ENCODE results near the gene SHLD2. TPM values are rescaled to one million over a fixed set of nuclear protein-coding genes. Genes with fewer than 3 reads are reported as not detected.
"Not testable (repeated sequence)": the region's sequence is repeated elsewhere in the genome, so short reads cannot be mapped to it uniquely, and the experiment has no call there.

Gene SHLD2
- polyA plus RNA-seq, 1 donor: 18.9 TPM

DNA sequence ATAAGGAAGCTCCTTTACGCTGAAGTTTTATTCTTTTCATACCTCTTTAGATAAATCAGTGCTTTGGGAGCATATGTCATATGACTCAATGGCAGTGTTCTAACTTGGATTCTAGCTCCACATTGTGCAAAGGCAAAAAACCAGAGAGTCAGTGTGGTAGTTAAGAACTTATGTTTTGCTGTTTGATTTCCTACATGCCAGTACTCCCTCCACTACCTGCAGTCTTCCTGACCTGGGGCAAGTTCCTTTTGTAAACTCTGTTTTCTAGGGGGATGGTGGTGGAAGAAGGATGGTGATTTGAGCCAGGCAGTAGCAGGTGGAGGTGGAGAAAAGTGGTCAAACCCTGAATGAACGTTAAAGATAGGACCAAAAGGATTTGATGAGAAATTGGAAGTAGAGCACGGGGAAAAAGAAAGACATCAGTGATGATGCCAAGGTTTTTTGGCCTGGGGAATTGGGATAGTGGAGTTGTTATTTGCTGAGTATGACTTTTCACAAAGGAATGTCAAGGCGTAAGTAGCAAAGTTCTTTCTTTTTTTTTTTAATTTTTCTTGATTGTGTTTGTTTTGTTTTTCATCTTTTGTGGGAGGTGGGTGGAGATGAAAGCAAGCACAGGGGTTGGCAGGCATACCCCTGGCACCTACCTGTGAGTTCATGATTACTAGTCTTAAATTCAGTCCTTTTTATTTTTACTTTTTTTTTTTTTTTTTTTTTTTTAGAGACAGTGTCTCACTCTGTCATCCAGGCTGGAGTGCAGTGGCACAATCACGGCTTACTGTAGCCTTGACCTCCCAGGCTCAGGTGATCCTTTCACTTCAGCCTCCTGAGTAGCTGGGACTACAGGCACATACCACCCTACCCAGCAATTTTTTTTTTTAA, 47.5 kb downstream of the SHLD2 start:
- DNase-seq (ENCODE audit: low read depth): peak; percentile 41

DNA sequence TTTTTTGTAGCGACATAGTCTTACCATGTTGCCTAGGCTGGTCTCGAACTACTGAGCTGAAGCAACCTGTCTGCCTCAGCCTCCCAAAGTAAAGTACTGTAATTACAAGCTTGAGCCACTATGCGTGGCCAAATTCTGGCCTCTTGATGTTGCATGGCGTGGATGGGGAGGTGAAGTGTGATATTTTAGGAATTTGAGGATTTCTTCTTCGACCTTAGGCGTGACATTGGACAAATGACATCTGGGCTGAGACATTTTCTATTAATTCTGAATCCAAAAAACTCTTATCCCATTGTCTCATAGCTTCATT, 48.1 kb downstream of the SHLD2 start:
- DNase-seq (ENCODE audit: low read depth): not testable (repeated sequence)

DNA sequence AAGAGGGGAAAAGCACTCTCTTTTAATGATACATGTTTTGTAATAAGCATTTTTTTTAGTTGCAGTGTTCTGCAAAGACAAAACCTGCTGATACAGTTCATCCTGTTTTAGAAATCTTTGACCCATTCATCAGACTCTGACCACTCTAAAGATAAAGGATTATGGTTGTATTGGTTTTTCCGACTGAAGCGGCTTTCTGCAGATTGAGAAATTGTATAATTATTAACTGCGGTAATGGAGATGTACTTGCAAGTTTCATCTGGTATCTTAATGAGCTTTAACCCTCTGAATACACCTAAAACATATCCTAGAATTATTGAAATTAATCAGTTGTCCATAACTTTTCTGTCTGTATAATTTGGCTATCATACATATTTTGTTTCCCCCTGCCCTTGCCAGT, 50.6 kb downstream of the SHLD2 start:
- DNase-seq (ENCODE audit: low read depth): not testable (repeated sequence)

DNA sequence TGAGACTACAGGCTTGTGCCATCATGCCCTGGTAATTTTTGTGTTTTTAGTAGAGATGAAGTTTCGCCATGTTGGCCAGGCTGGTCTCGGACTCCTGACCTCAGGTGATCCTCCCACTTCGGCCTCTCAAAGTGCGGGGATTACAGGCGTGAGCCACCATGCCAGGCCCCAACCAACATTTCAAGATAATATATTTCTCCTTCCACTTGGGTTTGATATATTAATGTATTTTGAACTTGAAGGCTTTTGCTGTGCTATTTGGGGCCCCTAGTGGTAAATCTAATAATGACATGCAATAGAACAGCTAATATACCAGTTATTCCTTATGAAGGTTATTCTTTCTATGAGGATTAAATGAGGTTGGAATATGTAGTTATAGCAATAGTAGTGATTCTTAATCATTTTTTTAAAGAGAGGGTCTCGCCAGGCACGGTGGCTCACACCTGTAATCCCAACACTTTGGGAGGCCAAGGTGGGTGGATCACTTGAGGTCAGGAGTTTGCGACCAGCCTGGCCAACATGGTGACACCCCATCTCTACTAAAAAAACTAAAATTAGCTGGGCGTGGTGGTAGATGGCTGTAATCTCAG, 54.1 kb downstream of the SHLD2 start:
- not testable (repeated sequence) for DNase-seq (ENCODE audit: low read depth)

DNA sequence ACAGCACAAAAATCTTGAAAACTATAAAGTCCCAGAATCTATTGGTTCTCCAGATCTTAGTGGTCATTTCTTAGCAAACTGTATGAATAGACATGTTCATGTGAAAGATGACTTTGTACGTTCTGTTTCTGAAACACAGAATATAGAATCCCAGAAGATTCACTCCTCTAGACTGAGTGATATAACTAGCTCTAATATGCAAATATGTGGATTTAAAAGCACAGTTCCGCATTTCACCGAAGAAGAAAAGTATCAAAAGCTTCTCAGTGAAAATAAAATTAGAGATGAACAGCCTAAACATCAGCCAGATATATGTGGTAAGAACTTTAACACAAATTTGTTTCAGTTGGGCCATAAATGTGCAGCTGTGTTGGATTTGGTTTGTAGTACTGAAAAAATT, 56.5 kb downstream of the SHLD2 start:
- not testable (repeated sequence) for DNase-seq (ENCODE audit: low read depth)

DNA sequence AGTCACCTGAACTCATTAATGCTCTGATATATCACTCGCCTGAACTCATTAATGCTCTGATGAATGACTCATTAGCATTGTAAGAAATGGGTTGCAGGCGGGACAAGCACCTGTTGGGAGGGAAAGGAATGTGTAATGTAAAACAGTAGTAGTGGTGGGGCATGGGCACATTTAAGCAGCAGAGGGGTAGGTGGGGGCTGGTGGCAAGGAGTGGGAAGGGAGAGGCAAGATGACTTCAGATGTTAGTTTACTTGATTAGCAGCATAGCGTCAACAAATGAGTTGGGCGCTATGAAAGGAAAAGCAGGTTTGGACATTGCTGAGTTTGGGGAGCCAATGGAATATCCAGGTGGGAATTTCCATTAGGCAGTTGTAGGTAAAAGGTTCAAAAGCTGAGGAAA, 61.8 kb downstream of the SHLD2 start:
- not testable (repeated sequence) for DNase-seq (ENCODE audit: low read depth)

DNA sequence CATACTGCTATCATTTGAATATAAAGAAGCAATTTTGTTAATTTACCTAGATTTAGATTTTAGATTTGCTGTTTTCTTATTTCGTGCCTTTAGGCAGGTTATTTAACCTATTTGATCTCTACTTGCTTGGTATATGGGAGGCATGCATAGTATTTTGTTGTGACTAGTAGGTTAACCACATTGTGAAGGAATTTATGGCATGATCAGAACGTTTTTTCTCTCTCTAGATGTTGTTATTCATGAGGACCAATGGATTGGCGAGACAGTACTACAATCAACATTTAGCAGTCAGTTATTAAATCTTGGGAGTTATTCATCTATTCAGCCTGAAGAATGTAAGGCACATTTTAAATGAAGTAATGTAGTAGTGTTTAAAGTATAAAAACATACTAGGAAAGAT, 62.8 kb downstream of the SHLD2 start:
- not testable (repeated sequence) for DNase-seq (ENCODE audit: low read depth)

DNA sequence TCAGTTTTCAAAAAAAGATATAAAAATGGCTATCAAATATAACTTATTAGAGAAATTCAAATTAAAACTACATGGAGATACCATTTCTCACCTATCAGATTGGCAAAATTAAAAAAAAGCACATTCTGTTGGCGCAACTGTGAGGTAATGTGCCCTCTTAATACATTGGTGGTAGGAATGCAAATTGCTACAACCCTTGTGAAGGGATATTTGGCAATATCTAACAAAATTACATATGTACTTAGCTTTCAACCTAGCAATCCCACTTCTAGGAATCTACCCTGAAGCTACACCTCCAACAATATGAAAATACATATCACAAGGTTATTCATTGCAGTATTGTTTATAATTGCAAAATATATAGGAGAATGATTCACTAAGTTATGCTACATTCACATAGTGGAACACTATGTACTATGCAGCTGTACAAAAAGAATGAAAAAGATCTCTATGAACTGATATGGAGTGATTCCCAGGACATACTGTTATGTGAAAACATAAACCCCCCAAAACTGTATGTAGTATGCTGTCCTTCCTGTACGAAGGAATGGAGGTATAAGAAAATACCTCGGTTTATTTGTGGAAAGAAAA, 67.8 kb downstream of the SHLD2 start:
- not testable (repeated sequence) for DNase-seq (ENCODE audit: low read depth)

DNA sequence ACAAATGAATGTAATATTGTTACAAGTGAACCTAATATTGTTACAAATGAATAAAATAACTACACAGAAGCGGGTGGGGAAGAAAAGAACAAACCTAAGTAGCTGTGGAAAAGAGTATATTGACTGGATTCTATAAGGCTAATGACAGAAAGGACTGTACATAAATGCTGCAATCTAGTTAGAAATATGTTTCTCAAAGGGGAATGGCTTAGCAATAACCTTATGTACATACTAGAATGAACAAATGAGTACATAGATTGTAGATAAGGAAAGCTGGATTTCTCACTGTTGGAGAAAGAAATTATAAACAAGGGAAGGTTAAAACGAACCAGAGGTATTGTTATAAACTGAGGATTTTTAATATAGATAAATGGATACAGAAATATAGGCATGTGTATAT, 68.4 kb downstream of the SHLD2 start:
- DNase-seq (ENCODE audit: low read depth): not testable (repeated sequence)

DNA sequence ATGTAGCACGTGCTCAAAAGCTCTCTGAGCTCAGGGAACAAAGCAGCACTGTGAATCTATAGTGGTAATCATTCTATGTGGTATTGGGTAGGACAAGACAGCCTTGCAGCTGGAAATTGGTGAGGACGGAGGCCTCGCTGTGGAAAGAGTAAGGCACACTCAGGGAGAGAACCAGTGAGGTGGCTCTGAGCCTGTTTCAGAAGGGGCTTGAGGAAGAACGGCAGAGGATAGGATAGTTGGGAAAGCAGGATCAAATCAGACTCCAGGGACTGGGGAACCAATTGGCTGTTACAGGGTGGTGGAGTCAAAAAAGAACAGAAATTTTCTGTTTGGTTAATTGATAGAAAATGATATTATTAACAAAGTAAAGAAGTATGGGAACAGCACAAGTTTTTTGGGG, 74.9 kb downstream of the SHLD2 start:
- DNase-seq (ENCODE audit: low read depth): not testable (repeated sequence)

DNA sequence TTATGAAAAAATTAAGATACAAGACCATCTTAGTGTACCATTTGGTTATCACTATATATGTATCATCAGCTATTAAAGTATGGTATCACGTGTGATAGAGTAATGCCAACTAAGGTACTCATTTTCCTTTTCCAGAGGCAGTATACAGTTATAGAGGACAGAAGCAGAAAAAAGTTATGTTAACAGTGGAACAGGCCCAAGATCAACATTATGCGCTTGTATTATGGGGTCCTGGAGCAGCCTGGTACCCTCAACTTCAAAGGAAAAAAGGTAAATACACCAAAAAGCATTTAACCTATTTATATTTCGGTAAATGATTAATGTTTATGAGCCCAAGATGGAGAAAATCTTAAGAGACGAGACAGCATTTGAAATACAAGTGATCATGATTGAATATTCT, 75.7 kb downstream of the SHLD2 start:
- DNase-seq (ENCODE audit: low read depth): not testable (repeated sequence)

DNA sequence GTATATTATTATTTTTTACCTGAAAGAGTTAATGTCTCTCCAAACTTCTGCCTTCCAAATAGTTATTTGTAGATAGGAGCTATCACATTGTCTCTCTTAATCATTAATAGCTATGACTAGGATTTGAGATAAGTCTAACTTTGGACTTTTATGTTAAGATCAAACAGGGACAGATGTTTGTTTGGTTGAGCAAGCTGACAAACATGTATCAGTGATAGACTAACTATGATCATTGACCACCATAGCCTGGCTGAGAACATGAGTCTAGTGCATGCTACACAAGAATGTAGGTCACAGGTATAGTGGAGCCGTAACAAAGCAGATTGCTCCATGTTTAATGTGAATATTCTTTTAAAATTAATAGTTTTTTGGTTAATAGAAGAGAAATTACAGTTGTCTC, 76.7 kb downstream of the SHLD2 start:
- not testable (repeated sequence) for DNase-seq (ENCODE audit: low read depth)

DNA sequence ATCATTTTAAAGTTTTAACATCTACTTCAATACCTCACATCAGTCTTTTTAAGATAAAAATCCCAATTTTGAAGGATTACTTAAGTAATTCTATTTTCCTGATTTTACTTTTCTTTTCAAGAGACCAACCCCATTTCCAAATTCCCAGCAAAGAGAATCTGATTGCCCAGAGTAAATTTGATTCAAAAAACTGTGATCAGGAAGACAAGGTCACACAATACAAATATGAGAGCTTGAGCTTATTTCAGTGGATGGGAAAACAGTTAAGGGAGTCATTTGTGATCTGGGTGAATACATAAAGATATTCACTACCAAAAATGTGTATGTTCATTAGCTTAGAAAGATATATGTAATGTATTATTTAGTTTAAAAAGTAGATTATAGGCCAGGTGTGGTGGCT, 77.2 kb downstream of the SHLD2 start:
- DNase-seq (ENCODE audit: low read depth): not testable (repeated sequence)

DNA sequence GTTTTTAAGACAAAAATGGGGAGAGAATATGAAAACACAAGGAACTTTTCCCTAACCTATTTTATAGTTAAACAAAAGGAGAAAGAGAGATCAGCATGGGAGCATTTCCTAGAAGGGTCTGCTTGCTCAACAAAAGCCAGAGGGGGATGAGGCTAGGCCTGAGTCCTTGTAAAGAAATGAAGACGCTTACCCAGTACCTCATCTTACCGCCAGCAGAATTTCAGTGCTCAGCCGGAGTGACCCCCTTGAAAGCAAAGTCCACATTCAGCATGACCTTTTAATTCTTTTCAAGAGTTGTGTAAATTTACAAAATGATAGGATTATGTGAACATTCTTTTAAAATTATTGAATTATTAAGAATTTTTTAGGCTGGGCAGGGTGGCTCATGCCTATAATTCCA, 82.6 kb downstream of the SHLD2 start:
- DNase-seq (ENCODE audit: low read depth): not testable (repeated sequence)

DNA sequence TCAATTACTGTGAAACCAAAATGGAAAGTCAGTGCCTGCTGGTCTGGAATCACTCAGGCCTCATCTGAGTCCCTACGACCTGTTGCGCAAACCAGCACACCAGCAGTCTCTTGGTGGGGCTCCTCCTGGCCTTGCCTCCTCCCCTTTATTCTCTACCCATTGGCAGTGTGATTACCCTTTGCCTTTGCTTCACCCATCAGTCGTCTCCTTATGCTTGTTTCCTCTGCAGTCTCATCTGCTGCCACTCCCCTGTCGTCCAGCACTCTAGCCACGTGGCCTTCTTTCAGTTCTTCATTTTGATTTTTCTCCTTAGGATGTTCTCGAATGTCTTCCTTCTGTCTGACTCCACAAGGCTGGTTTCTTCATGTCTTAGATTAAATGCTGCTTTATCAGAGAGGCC, 89.4 kb downstream of the SHLD2 start:
- DNase-seq (ENCODE audit: low read depth): not testable (repeated sequence)

DNA sequence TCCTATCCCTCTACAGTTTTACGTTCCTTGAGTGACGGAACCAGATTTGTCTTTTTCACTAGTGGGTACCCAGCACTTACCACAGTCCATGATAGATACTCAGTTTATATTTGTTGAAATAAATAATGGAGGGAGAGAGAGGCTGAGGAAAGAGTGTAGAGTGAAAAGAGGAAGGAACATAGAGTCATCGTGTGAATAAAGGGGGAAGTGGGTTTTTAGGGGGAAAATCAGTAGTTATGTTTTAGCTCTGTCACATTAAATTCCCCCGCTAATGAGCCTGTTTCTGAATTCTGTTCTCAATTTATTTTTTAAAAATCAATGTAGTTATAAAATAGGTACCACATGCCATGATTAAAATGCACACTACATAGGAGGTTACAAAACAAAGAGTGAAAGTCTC, 91.0 kb downstream of the SHLD2 start:
- not testable (repeated sequence) for DNase-seq (ENCODE audit: low read depth)

DNA sequence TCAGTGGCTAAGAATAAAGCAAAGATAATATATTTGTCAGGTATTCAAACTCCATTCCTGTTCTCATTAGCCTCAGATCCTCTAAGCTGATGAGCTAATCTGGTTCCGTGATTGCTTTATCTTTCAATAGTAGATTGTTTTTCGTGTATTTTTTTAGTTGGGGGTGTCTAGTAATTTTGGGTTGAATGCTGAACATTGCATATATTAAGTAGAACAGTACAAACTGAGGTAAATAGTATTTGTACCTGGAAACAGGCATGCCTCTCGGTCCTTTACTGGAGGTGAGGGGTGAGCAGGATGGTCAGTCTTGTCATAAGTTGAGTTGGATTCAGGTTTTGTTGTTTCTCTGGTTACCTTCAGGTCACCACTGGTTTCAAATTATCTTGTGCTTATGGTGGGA, 92.6 kb downstream of the SHLD2 start:
- not testable (repeated sequence) for DNase-seq (ENCODE audit: low read depth)

DNA sequence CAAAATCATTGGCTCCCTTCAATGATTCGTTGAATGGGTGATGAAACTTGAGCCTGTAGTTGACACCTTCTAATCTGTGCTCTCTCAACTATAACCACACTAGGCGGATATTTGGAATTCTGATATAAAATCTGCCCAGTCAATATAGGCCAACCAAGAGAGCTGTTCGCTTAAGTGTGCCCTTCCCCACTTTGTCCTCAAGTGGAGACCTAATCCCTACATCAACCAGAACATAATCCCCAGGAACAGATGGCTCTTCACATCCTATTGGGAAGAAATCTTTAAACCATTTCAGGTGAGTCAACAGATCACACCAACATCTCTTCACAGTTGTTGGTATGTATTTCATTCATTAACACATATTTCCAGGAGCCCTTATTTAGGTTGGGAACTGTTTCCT, 96.8 kb downstream of the SHLD2 start:
- DNase-seq (ENCODE audit: low read depth): not testable (repeated sequence)

DNA sequence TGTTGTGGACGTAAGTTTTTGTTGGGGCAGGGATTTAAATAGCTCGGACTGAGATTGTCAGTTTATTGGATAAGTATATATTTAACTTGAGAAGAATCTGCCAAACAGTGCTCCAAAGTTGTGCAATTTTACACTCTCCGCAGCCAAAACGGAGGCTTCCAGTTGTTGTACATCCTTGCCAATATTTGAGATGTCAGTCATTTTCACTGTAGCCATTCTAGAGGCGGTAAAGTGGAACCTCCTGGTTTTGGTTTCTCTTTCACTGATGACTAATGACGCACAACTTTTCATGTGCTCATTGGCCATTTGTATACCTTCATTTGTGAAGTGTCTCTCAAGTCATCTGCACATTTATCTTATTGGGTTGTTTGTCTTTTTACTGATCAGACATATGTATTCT, 105.9 kb downstream of the SHLD2 start:
- DNase-seq (ENCODE audit: low read depth): not testable (repeated sequence)

DNA sequence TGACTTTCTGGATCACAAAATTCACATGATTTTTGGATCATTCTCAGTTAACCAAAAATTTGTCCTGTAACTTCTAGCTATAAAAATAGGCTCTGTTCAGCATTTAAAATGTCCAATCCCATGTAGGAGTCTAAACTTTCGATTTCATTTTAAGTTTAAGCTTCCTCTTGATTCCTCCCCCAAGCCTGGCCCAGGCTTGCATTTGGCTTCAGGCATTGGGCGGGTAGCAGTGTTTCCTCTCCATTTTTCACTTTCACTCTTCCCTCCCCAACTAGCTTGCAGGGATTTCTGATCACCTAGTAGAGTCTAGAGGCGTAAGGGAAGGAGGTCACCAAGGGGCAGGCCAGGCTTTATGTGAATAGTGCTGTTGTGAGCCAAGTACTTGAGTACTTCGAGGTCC, 109.8 kb downstream of the SHLD2 start:
- DNase-seq (ENCODE audit: low read depth): not testable (repeated sequence)

DNA sequence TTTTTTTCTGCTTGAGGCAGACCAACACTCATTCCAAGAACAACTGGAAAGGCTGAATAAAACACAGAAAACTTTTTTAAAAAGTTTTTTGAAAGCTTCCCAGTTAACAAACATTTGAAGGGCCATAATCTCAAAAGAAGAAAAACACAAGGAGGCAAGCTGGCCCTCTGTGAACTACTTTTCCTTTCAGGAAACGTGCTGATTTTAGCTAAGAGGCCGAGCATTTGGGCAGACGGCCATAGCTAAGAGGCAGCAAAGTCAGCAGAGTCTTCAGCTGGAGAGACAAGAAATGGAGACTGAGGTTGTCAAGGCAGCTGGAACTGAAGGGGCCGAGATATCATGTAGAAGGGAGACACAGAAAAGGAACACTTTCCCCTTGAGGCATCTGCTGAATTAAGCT, 111.9 kb downstream of the SHLD2 start:
- DNase-seq (ENCODE audit: low read depth): not testable (repeated sequence)

DNA sequence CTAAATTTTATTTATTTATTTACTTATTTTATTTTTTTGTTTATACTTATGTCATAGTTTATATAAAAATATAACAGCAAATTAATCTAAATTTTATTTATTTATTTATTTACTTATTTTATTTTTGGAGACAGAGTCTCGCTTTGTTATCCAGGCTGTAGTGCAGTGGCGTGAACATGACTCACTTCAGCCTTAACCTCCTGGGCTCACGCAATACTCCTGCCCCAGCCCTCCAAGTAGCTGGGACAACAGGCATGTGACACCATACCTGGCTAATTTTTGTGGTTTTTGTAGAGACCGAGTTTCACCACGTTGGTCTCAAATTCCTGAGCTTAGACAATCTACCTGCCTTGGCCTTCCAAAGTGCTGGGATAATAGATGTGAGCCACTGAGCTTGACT, 115.3 kb downstream of the SHLD2 start:
- DNase-seq (ENCODE audit: low read depth): not testable (repeated sequence)

DNA sequence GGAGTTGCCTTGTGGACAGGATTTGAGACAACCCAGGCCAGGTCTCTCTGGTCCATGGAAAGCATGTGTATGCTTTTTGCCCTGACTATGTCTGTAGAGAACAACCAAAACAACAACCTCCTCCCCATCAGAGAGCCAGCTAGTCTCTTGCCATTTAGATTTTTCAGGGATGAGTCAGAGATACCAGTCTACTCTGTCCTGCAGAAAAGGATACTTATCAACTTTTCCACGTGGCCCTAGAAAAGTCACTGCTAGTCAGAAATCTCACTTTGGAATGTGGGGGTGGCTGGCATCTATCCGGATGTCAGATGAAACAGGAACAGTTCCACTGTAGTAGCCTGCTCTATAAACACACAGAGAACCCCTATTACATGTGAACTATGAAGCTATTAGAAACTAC, 116.8 kb downstream of the SHLD2 start:
- not testable (repeated sequence) for DNase-seq (ENCODE audit: low read depth)

Measured in forelimb muscle (tissue), 1 donor.